ENCODE data around the gene CNTN3. TPM values are rescaled to one million over a fixed set of nuclear protein-coding genes. Genes with fewer than 3 reads are reported as not detected.

CNTN3 gene
- total and polyA plus RNA-seq, 5 donors from 2014 or later, result not detected

GRCh38 chr3:74624301-74624700 is 9.8 kb upstream of the CNTN3 start:
- Histone ChIP-seq H3K27me3 (ENCODE audit: control insufficient read depth, insufficient read depth, low read length) (no peaks in the 10 kb centered on the region), H3K36me3 (ENCODE audit: control insufficient read depth, insufficient read depth, low read length) (no peaks in the 10 kb centered on the region), H3K9me3 (ENCODE audit: control insufficient read depth in 2 of 2, low read length in 2 of 2) (no peaks in the 10 kb centered on the region), H3K4me3 (ENCODE audit: low read depth, low read length) (no peak overlapping the region), H3K27ac (ENCODE audit: insufficient read depth, low read length, poor library complexity, severe bottlenecking) (no peak overlapping the region), H3K4me1 (ENCODE audit: control insufficient read depth, insufficient read depth, low read length, poor library complexity, severe bottlenecking) (no peaks in the 10 kb centered on the region)
- Mint-ChIP-seq H3K4me1 (no peaks in the 10 kb centered on the region), H3K36me3 (no peaks in the 10 kb centered on the region), H3K4me3 (no peak overlapping the region), H3K27ac (no peak overlapping the region), H3K27me3 (peaks cover 5% of the 10 kb centered on the region), H3K9me3 (peaks cover 4 to 14% (median 6%) of the 10 kb centered on the region in 7 donors)
- ATAC-seq (ENCODE audit: low read depth in 2 of 2) (no peak), DNase-seq (no peak)

DNA sequence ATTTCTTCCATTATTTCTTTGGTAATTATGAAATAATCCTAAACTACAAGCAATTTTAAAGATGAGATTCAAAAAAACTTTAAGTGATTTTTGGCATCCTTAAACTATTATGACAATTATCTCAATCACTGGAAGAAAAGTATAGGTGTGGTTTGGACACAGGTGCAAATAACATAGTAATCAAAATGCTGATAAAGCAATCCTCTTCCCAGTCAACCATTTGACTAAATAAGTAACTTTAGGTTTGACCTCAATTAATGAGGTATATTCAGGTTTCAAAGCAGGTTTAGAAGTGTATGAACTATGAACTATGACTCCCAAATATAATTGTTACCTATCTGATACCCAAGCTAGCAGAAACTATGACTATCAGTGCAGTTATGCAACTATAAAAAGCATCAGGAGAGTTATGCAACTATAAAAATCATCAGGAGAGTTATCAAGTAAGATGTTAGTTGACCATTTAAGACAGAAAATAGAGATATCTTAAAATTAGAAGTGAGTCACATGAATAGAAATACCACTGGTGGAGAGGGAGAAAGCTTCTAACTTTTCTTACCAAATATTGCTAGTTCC is 8.9 kb upstream of the CNTN3 start:
- Histone ChIP-seq H3K4me3 (ENCODE audit: low read depth, low read length) (no peak overlapping the region), H3K4me1 (ENCODE audit: control insufficient read depth, insufficient read depth, low read length, poor library complexity, severe bottlenecking) (no peaks in the 10 kb centered on the region), H3K9me3 (ENCODE audit: control insufficient read depth in 2 of 2, low read length in 2 of 2) (no peaks in the 10 kb centered on the region), H3K27me3 (ENCODE audit: control insufficient read depth, insufficient read depth, low read length) (no peaks in the 10 kb centered on the region), H3K36me3 (ENCODE audit: control insufficient read depth, insufficient read depth, low read length) (no peaks in the 10 kb centered on the region), H3K27ac (ENCODE audit: insufficient read depth, low read length, poor library complexity, severe bottlenecking) (no peak overlapping the region)
- Mint-ChIP-seq H3K27me3 (peaks cover 5% of the 10 kb centered on the region), H3K27ac (no peak overlapping the region), H3K4me3 (no peak overlapping the region), H3K4me1 (no peaks in the 10 kb centered on the region), H3K36me3 (no peaks in the 10 kb centered on the region), H3K9me3 (peaks cover 4 to 15% (median 6%) of the 10 kb centered on the region in 7 donors)
- DNase-seq (no peak), ATAC-seq (ENCODE audit: low read depth in 2 of 2) (no peak)

GRCh38 chr3:74621581-74621980 is 7.1 kb upstream of the CNTN3 start:
- Histone ChIP-seq H3K4me3 (ENCODE audit: low read depth, low read length) (no peak overlapping the region), H3K27ac (ENCODE audit: insufficient read depth, low read length, poor library complexity, severe bottlenecking) (no peak overlapping the region), H3K4me1 (ENCODE audit: control insufficient read depth, insufficient read depth, low read length, poor library complexity, severe bottlenecking) (no peaks in the 10 kb centered on the region), H3K27me3 (ENCODE audit: control insufficient read depth, insufficient read depth, low read length) (no peaks in the 10 kb centered on the region), H3K36me3 (ENCODE audit: control insufficient read depth, insufficient read depth, low read length) (no peaks in the 10 kb centered on the region), H3K9me3 (ENCODE audit: control insufficient read depth in 2 of 2, low read length in 2 of 2) (no peaks in the 10 kb centered on the region)
- Mint-ChIP-seq H3K27ac (no peak overlapping the region), H3K36me3 (no peaks in the 10 kb centered on the region), H3K27me3 (peaks cover 5% of the 10 kb centered on the region), H3K9me3 (peaks cover 0 to 11% (median 4%) of the 10 kb centered on the region in 7 donors), H3K4me1 (no peaks in the 10 kb centered on the region), H3K4me3 (no peak overlapping the region)
- ATAC-seq (ENCODE audit: low read depth in 2 of 2) (no peak), DNase-seq (no peak)

- Histone ChIP-seq H3K4me3 (ENCODE audit: low read depth, low read length) (no peak overlapping the region), H3K27me3 (ENCODE audit: control insufficient read depth, insufficient read depth, low read length) (no peaks in the 10 kb centered on the region), H3K27ac (ENCODE audit: insufficient read depth, low read length, poor library complexity, severe bottlenecking) (no peak overlapping the region), H3K36me3 (ENCODE audit: control insufficient read depth, insufficient read depth, low read length) (no peaks in the 10 kb centered on the region), H3K9me3 (ENCODE audit: control insufficient read depth in 2 of 2, low read length in 2 of 2) (no peaks in the 10 kb centered on the region), H3K4me1 (ENCODE audit: control insufficient read depth, insufficient read depth, low read length, poor library complexity, severe bottlenecking) (no peaks in the 10 kb centered on the region)
- DNase-seq (no peak), ATAC-seq (ENCODE audit: low read depth in 2 of 2) (no peak)
- Mint-ChIP-seq H3K4me1 (no peaks in the 10 kb centered on the region), H3K27me3 (peaks cover 13% of the 10 kb centered on the region), H3K4me3 (no peak overlapping the region), H3K27ac (no peak overlapping the region), H3K36me3 (no peaks in the 10 kb centered on the region), H3K9me3 (peaks cover 0 to 11% (median 3%) of the 10 kb centered on the region in 7 donors)
Observed at GRCh38 chr3:74617776-74618175, 3.3 kb upstream of the CNTN3 start.

- H3K9me3 ChIP-seq (ENCODE audit: control insufficient read depth in 2 of 2, low read length in 2 of 2), result no peaks in the 10 kb centered on the region
- no peaks in the 10 kb centered on the region for H3K36me3 ChIP-seq (ENCODE audit: control insufficient read depth, insufficient read depth, low read length)
- Mint-ChIP-seq H3K4me3 (no peak overlapping the region), H3K36me3 (no peaks in the 10 kb centered on the region), H3K4me1 (no peaks in the 10 kb centered on the region), H3K9me3 (peaks cover 0 to 8% (median 2%) of the 10 kb centered on the region in 7 donors), H3K27me3 (peaks cover 8% of the 10 kb centered on the region), H3K27ac (no peak overlapping the region)
- DNase-seq (no peak), ATAC-seq (ENCODE audit: low read depth in 2 of 2) (no peak)
- no peak overlapping the region for H3K27ac ChIP-seq (ENCODE audit: insufficient read depth, low read length, poor library complexity, severe bottlenecking)
- H3K27me3 ChIP-seq (ENCODE audit: control insufficient read depth, insufficient read depth, low read length), result no peaks in the 10 kb centered on the region
- no peak overlapping the region for H3K4me3 ChIP-seq (ENCODE audit: low read depth, low read length)
- no peaks in the 10 kb centered on the region for H3K4me1 ChIP-seq (ENCODE audit: control insufficient read depth, insufficient read depth, low read length, poor library complexity, severe bottlenecking)
Observed at GRCh38 chr3:74613521-74614106, 845 bp downstream of the CNTN3 start.

DNA sequence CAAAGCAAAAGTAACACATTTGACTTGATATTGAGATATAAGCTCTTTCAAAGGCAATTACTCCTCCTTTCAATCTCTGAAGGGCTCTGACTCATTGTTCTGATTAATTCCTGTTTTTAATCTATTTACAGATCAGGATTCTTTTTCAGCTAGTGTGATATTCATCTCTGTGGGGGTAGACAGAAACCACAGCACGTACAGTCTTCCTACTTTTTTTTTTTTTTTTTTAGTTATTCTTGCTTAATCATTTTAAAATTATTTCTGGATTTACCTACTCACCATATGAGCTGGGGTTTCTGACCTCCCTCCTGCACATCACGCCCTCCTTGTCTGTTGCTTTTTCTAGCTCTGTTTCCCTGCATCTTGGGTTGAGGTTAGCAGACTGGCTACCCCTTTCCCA is 1.4 kb downstream of the CNTN3 start:
- Histone ChIP-seq H3K4me1 (ENCODE audit: control insufficient read depth, insufficient read depth, low read length, poor library complexity, severe bottlenecking) (no peaks in the 10 kb centered on the region), H3K9me3 (ENCODE audit: control insufficient read depth in 2 of 2, low read length in 2 of 2) (no peaks in the 10 kb centered on the region), H3K36me3 (ENCODE audit: control insufficient read depth, insufficient read depth, low read length) (no peaks in the 10 kb centered on the region), H3K4me3 (ENCODE audit: low read depth, low read length) (no peak overlapping the region), H3K27ac (ENCODE audit: insufficient read depth, low read length, poor library complexity, severe bottlenecking) (no peak overlapping the region), H3K27me3 (ENCODE audit: control insufficient read depth, insufficient read depth, low read length) (no peaks in the 10 kb centered on the region)
- DNase-seq (no peak), ATAC-seq (ENCODE audit: low read depth in 2 of 2) (no peak)
- Mint-ChIP-seq H3K4me1 (no peaks in the 10 kb centered on the region), H3K27ac (no peak overlapping the region), H3K36me3 (no peaks in the 10 kb centered on the region), H3K4me3 (no peak overlapping the region), H3K27me3 (peaks cover 8% of the 10 kb centered on the region), H3K9me3 (peaks cover 0 to 8% (median 2%) of the 10 kb centered on the region in 7 donors)

DNA sequence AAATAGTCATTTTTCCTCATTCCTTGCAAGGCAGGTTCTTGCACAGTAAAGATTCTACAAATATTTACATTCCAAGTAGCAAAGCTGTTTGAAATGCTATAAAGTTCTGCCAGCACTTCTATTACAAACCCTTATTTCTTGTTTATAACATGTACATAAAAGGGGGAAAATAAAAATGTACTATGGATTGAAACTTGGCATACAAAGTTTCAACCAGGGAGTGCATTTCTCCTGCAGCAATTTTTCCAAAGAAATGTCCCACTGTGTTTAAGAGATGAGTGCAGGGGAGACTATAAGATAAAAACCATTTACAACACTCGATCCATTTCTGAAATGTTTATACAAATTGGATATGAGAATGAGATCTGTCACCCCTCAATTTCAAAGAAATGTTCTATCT is 3.3 kb downstream of the CNTN3 start:
- Mint-ChIP-seq H3K27ac (no peak overlapping the region), H3K4me1 (no peaks in the 10 kb centered on the region), H3K27me3 (peaks cover 8% of the 10 kb centered on the region), H3K4me3 (no peak overlapping the region), H3K9me3 (peaks cover 0 to 9% (median 2%) of the 10 kb centered on the region in 7 donors), H3K36me3 (no peaks in the 10 kb centered on the region)
- ATAC-seq (ENCODE audit: low read depth in 2 of 2) (no peak), DNase-seq (no peak)
- H3K27ac ChIP-seq (ENCODE audit: insufficient read depth, low read length, poor library complexity, severe bottlenecking), result no peak overlapping the region
- H3K9me3 ChIP-seq (ENCODE audit: control insufficient read depth in 2 of 2, low read length in 2 of 2), result no peaks in the 10 kb centered on the region
- H3K4me3 ChIP-seq (ENCODE audit: low read depth, low read length), result no peak overlapping the region
- no peaks in the 10 kb centered on the region for H3K27me3 ChIP-seq (ENCODE audit: control insufficient read depth, insufficient read depth, low read length)
- no peaks in the 10 kb centered on the region for H3K4me1 ChIP-seq (ENCODE audit: control insufficient read depth, insufficient read depth, low read length, poor library complexity, severe bottlenecking)
- no peaks in the 10 kb centered on the region for H3K36me3 ChIP-seq (ENCODE audit: control insufficient read depth, insufficient read depth, low read length)

DNA sequence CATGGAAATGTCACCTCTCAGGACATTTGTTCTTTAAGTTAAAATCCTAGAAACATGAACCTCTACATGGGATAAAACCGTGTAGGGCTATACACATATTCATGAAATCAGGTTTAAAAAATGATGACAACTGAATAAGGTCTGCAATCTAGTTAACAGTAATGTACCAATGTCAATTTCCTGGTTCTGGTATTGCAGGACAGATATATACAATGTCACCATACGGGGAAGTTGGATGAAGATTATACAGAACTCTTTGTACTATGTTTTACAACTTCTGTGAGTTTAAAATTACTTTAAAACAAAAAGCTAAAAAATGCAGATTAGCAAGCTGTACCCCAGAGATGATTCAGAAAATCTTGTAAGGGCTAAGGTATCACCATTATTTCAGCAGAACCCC is 6.7 kb downstream of the CNTN3 start:
- no peak for ATAC-seq (ENCODE audit: low read depth in 2 of 2)
- Mint-ChIP-seq H3K4me3 (no peak overlapping the region), H3K9me3 (peaks cover 2 to 27% (median 6%) of the 10 kb centered on the region in 7 donors), H3K4me1 (no peaks in the 10 kb centered on the region), H3K27me3 (no peaks in the 10 kb centered on the region), H3K36me3 (no peaks in the 10 kb centered on the region), H3K27ac (no peak overlapping the region)
- Histone ChIP-seq H3K27me3 (ENCODE audit: control insufficient read depth, insufficient read depth, low read length) (no peaks in the 10 kb centered on the region), H3K36me3 (ENCODE audit: control insufficient read depth, insufficient read depth, low read length) (no peaks in the 10 kb centered on the region), H3K4me1 (ENCODE audit: control insufficient read depth, insufficient read depth, low read length, poor library complexity, severe bottlenecking) (no peaks in the 10 kb centered on the region), H3K27ac (ENCODE audit: insufficient read depth, low read length, poor library complexity, severe bottlenecking) (no peak overlapping the region), H3K4me3 (ENCODE audit: low read depth, low read length) (no peak overlapping the region), H3K9me3 (ENCODE audit: control insufficient read depth in 2 of 2, low read length in 2 of 2) (no peaks in the 10 kb centered on the region)
- no peak for DNase-seq

Data from CD4-positive, CD25-positive, alpha-beta regulatory T cell (primary cell).